ENCODE measurements around the gene RIN3. TPM values are rescaled to one million over a fixed set of nuclear protein-coding genes. Genes with fewer than 3 reads are reported as not detected.

RIN3 gene
- total and polyA plus RNA-seq, 2 donors (not counting 3 experiments of a cell fraction or from before 2014, with no cell fraction given): 5.1 to 20.8 TPM

GRCh38 chr14:92653162-92653651 lies 139.6 kb downstream of the RIN3 start:
- Histone ChIP-seq H3K36me3 (ENCODE audit: control insufficient read depth in 2 of 2, extremely low read depth in 1 of 2, insufficient read depth in 2 of 2, low read length in 2 of 2) (no peaks in the 10 kb centered on the region), H4K20me1 (replicated peaks; ENCODE audit: control insufficient read depth, extremely low read depth, insufficient read depth, low read length) (no peaks in the 10 kb centered on the region), H3K9ac (replicated peaks; ENCODE audit: extremely low read depth, insufficient read depth, low read length) (no peak overlapping the region), H3K4me3 (replicated peaks in 1 of 3; ENCODE audit: insufficient read depth in 1 of 3, low read depth in 1 of 3, low read length in 3 of 3) (no peak overlapping the region), H3K27me3 (ENCODE audit: control insufficient read depth in 2 of 2, insufficient read depth in 2 of 2, low read length in 2 of 2) (no peaks in the 10 kb centered on the region), H3K4me2 (ENCODE audit: insufficient read depth, low read length) (no peak overlapping the region), H3K9me3 (replicated peaks; ENCODE audit: control insufficient read depth, insufficient read depth, low read length) (no peaks in the 10 kb centered on the region), H3K27ac (ENCODE audit: insufficient read depth, low read depth, low read length) (no peak overlapping the region), H3K4me1 (ENCODE audit: control insufficient read depth, extremely low read depth, insufficient read depth, low read length) (no peaks in the 10 kb centered on the region), H3K9me1 (replicated peaks; ENCODE audit: control insufficient read depth, extremely low read depth, insufficient read depth, low read length) (no peaks in the 10 kb centered on the region), H2AFZ (ENCODE audit: low read depth, low read length) (no peak overlapping the region), H3K79me2 (ENCODE audit: control insufficient read depth, insufficient read depth, low read length) (no peaks in the 10 kb centered on the region)
- FAIRE-seq (no peak), DNase-seq (ENCODE audit: low read depth, low spot score) (no peak)
- TF ChIP-seq CTCF (IDR thresholded peaks at IDR 0.05; ENCODE audit: extremely low read depth in 1 of 2, insufficient read depth in 1 of 2, low read depth in 1 of 2, low read length in 2 of 2) (no peak), GATA2 (IDR thresholded peaks at IDR 0.05; ENCODE audit: insufficient read depth, insufficient read length, low read depth, low read length) (no peak), EZH2 (IDR thresholded peaks at IDR 0.05; ENCODE audit: borderline replicate concordance, low read depth, low read length, severe bottlenecking) (no peak), POLR2A (IDR thresholded peaks at IDR 0.05; ENCODE audit: low read depth, low read length) (no peak), MAX (IDR thresholded peaks at IDR 0.05; ENCODE audit: insufficient read depth, insufficient read length) (no peak), FOS (IDR thresholded peaks at IDR 0.05; ENCODE audit: borderline replicate concordance, insufficient read depth, low read length) (no peak), POLR2AphosphoS5 (IDR thresholded peaks at IDR 0.05; ENCODE audit: insufficient read depth, low read depth, low read length) (no peak), JUN (IDR thresholded peaks at IDR 0.05; ENCODE audit: borderline replicate concordance, insufficient read depth, insufficient read length, low read depth) (no peak), MYC (IDR thresholded peaks at IDR 0.05; ENCODE audit: low read depth, low read length) (no peak)
- intact Hi-C loops (cut with micrococcal nuclease) (no loop called here), dilution Hi-C loops (cut with MboI; ENCODE audit: extremely low pct_ligation_motif_present, low sequenced_read_pairs) (no loop called here)
- POLR2A ChIA-PET: no interaction called here
- CTCF ChIA-PET: no interaction called here
- BruUV-seq (replicated peaks): no TSS peak
